DMS 273 treated with DMSO at 0.1 percent for 48 hours (cell line): ENCODE measurements around the gene ASIC5.
A peak's percentile ranks its signal among the peaks of the same experiment; 100 is the strongest.

Source experiments
- DNase-seq: peaks from one replicate; lab custom pipeline; 2025; lab: John Stamatoyannopoulos, UW

The ASIC5 gene

DNA sequence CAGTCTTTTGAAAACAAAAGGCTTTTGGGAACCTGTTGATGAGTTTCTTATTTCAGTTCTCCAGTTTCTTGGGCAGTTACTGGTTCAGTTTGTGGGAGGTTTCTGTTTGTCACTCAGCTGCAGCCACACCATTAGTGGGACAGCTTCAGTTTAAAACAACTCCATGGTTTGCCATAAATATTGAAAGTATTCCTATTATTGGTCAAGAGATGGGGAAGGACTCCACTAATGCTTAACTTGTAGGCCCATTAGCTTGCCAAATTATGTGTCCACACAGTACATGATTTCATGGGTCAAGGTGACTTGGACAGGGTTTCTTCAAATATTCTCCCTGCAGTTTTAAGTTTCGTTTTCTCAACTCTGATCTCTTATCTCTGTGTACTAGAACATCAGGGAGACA, 15.5 kb upstream of the ASIC5 start:
- DNase-seq: no peak

DNA sequence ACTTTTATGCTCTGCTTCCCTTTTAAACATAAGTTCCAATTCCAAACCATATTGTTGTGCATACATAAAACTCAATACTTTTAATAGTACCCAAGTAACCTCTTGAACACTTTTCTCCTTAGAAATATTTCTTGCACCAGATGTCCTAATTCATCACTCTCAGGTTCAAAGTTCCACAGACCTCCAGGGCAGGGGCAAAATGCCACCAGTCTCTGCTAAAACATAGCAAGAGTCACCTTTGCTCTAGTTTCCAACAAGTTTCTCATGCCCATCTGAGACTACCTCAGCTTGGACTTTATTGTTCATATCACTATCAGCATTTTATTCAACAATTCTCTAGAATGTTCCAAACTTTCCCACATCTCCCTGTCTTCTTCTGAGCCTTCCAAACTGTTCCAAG, 13.7 kb upstream of the ASIC5 start:
- no peak for DNase-seq

DNA sequence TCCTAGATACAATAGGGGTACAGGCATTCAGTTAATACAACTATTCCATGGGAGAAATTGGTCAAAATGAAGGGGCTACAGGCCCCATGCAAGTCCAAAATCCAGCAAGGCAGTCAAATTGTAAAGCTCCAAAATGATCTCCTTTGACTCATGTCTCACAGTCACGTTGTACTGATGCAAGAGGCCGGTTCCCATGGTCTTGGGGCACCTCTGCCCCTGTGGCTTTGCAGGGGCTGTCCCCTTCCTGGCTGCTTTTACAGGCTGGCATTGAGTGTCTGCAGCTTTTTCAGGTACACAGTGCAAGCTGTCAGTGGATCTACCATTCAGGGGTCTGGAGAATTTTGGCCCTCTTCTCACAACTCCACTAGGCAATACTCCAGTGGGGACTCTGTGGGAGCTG, 12.5 kb upstream of the ASIC5 start:
- no peak for DNase-seq

DNA sequence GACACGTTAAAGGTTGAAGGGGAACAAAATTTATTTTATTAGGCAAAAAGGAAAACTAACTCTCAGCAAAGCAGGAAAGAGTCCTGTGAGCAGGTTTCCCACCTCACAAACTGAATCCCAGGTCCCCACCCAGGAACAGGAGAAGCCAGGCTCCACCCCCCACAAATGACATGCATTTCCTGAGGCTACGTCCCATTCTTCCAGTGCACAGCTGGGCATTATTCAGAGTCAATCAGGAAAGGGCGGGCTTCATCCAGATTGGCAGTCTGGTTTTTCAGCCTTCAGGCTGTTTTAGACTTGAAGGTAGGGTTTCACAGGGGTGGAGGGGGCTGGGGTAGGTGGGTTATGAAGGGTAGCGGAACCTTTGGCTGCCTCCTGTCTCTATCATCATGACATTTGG, 11.9 kb upstream of the ASIC5 start:
- DNase-seq: no peak

DNA sequence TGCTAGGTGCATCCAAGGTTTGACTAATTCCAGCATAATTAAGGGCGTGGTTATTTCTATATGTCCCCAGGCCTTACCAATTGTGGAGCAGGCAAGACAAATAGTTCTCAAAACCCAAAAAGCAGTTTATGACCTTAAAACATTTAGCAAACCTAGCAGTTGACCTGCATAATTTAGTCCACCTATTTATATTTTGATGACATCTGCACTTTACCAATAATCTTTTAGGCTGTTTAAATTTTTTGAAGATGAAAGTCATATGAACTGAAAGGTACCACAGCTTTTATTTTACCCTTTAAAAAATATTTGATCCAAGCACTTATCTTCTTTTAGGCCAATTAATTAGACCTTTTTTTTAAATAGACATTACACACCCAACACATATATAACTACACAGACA, 9.8 kb upstream of the ASIC5 start:
- no peak for DNase-seq

DNA sequence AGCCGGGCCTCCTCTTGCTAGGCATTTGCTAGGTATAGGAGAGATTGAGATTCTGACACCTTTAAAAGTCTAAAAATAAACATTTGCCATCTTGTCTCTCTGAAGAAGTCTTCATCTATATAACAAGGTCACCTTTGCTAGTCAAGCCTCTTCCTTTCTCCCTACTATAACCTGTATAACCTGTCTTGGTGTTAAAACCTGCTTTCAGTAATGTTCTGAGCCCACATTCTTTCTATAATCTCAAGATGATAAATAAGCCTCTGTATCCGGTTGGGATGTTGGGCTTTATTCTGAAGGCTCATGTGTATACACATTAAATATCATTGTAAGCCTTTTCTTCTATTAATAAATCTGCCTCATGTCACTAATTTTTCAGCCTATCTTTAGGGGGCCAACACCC, 10.2 kb downstream of the ASIC5 start:
- no peak for DNase-seq

DNA sequence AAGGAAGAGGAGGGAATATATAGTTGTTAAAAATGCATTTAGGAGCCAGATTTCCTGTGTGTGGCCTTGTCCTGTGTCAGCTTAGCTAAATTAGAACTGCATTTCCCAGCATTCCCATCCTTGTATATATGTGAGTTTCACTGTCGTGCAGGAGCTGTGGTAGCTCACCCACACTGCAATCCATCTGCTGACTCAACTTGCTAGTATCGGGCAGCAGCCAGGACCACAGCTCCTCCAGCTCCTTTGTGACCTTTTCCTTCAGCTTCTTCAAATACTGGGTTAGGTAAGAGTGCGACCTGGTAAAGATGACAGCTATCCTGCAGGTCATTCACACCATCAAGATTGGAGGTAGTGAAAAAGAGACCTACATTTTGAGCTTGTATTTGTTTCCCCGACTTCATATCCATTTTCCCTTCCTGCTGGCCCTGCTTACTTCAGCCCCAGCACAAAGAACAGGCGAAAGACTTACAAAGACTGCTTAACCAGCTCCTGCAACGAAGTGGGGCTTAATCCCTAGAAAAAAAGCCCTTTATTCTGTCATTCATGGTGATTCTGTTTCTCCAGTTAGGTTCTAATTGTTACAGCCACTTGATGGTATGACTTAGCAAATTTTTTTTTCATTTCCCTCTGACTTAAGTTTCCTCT, 11.4 kb downstream of the ASIC5 start:
- no peak for DNase-seq

DNA sequence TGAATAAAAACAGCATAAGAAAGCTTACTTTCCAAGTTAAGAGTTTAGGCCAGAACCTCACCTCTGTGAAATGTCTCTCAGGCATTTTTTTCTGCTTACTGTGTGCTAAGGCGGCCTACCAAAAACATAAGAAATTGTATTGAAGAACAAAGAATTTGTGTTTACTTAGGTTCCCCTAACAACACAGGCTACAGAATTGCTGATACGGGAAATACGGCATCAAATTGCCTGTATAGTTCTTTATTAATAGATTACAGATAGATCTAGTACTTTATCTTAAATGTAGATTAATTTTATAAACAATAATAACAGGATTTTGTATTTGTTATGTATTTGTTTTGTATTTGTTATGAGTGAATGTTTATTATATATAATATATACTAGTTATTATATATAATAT, 12.9 kb downstream of the ASIC5 start:
- DNase-seq: no peak

DNA sequence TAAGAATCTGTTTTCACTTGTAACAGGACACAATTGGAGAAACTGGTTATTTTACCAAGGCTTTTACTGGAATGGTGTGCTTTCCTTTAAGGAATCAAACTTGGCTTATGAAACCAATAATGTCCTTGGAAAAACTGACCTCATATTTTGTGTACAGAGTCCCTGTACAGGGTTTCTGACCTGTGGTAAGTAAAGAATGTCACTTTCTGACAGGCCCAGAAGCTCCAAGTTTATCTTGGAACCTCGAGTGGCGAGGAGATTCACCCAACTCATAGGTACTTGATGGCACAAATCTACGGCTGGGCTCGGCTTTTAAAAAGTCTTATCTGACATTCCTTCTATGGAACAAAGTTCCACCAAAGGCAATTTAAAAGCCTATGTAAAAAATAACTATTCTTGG, 17.0 kb downstream of the ASIC5 start:
- no peak for DNase-seq

DNA sequence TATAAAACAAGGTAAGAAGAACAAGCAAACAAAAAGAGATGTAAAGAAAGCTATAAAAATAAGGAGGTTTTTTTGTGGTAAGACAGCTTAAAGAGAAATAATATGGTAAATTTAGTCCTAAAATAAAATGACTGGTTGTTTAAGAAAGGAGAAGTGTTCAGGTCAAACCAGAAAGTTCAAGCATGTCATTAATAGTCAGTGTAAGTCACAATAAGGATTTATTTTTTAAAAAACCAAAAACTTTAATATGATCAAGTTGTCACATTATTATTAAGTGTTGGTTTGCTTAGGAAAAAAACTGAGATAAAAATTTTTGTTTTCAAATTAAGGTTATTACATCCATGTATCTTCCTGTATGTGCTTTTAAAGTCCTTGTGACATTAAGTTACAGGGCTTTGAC, 19.1 kb downstream of the ASIC5 start:
- no peak for DNase-seq

DNA sequence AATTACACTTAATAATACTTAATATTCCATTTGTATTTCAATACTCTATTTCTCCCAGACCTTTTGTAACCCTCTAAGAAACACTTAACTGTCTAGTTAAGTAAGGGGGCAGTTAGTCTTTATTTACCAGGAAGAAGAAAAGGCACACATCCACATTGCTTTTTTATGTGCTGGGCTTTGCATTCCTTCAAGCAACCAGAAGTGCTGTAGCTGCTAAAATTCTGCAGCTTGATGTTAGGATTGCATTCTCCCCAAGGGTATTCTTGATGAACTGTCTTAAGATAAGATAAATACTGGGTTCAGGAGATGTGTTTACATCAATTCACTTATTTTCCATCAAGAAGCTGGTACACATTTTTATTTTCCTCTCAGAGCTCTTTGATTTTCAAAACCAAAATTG, 24.0 kb downstream of the ASIC5 start:
- DNase-seq: no peak

DNA sequence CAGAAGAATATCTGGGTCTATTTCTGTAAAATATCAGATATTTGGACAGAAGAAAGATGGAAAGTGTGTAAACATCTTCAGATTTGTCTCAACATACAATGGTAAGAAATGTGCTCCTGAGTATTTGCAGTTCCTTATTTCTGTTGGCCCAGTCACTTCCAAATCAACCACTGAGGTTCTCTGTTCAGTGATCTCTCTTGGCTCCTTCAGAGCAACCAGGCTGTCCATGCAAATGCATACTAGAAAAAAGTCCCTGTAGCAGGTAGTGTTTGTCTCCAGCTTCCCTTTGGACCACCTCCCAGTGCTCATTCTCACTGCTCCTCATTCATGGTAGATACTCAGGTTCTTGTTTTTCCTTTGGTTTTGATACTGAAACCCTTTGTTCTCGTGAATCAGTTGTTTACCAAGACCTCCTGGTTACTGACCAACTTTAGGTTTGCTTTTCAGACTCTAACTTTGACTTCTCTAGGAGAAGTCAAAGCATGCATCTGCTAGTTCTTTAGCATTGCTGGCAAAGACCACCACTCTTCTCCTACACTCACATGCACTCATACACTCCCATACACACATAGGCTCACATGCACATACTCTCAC, 28.8 kb downstream of the ASIC5 start:
- DNase-seq: no peak

DNA sequence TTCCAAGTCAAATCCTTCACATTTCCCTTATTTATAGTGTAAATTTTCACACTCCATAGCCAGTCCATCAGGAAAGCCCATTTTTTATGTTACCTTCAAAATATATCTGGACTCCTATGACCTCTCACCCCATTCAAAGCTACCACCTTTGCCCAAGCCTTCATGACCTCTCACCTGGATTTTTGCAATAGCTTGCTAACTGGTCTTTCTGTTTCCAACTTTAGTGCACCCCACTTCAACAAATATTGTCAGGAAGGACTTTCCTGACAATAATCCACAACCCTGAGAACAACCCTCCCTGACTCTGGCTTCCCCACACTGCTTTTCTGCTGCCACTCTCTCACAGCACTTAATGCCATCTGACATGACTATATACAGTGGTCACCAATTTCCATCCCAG, 33.4 kb downstream of the ASIC5 start:
- no peak for DNase-seq

DNA sequence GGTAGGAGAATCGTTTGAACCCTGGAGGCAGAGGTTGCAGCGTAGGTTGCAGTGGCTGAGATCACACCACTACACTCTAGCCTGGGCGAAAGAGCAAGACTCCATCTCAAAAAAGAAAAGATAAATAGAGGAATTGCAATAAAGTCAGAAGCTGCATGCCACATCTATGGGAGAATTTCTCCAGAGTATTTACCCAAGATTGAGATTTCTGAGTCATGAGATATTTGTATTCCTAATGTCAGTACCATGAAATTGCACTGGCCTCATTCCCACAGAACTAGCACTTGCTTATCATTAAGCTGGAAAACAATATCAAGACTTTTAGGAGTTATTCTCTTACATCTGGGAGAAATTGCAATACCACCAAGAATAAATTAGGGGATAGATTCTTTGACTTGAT, 37.4 kb downstream of the ASIC5 start:
- DNase-seq: no peak

DNA sequence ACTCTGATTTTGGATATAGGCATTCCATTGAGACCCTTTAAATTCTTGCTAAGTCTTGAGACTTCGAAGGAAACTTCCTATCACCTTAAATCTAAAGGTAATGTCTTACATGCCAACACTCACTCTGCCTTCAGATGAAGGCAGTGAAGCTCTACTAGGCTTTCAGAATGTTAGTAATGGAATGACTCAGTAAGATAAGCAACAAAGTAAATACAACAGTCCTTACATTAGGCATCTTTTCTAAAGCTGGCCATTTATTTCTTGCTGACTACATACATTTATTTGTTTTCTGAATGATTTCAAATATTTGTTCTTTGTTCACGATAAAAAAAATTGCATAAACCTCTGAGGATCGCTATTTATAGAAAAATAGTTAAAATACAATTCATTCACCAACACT, 43.5 kb downstream of the ASIC5 start:
- no peak for DNase-seq

DNA sequence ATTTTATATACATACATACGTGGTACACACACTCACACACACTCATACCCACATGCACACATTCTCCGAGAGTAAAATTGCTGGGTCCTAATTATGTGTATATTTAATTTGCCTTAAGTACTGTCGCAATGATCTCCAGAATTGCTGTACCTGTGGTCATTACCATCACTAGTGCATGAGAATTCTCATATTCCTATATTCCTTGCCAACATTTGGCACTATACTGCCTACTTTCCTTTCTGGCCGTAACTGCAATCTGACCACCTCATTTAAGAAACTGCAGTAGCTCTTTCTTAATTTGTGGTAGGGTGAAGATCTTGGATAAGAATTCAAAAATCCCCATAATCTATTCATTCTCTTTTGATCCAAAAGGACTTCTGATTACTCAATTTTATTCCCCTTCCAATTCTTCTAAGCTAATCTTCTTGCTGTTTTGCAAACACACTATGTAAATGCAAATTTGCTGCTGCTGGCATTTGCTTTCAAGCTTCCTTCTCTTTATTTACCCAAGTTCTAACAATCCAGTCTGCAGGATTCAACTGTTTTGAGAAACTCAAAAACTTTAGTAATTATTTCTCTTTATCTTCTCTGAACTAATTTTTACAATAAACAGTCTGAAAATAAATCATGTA, 45.1 kb downstream of the ASIC5 start:
- no peak for DNase-seq

DNA sequence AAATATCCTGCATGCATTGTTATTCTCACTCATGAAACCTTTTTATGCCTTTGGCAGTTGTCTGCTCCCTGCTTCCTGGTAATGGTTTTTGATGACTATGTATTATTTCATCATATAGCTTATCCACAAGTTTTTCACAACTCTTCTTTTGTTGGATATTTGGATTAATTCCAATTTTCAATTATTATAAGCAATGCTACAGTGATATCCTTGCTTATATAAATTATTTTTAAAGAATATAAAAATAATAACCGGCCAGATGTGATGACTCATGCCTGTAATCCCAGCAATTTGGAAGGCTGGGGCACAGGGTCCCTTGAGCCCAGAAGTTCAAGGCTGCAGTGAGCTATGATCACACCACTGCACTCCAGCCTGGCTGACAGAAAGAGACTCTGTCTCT, 47.0 kb downstream of the ASIC5 start:
- no peak for DNase-seq

DNA sequence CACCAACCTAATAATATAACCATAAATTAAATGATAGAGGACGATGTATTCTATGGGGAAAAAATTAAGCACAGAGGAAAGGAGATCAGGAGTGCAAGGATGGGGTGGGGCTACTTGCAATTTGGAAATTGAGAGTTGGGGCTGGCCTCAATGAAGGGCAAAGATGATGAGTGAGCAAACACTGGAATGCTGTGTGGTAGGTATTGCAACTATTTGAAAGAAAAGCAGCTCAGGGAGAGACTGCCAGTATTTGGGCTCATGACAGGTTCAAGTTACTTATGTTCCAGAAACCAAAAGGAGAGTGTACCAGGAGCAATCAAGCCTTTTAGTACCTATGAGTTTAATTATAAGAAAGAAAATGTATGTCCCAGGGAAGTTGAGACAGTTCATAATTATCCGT, 47.4 kb downstream of the ASIC5 start:
- DNase-seq: no peak

DNA sequence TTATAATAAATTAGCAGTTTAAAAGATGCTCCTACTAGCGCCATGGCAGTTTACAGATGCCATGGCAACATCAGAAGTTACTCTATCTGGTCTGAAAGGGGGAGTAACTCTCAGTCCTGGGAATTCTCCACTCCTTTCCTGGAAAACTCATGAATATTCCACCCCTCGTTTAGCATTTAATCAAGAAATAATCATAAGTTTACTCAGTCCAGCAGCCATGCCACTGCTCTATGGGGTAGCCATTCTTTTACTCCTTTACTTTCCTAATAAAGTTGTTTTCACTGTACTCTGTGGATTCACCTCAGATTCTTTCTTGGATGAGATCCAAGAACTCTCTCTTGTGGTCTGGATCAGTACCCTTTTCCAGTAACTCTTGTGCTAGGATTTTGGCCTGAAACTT, 55.0 kb downstream of the ASIC5 start:
- no peak for DNase-seq

DNA sequence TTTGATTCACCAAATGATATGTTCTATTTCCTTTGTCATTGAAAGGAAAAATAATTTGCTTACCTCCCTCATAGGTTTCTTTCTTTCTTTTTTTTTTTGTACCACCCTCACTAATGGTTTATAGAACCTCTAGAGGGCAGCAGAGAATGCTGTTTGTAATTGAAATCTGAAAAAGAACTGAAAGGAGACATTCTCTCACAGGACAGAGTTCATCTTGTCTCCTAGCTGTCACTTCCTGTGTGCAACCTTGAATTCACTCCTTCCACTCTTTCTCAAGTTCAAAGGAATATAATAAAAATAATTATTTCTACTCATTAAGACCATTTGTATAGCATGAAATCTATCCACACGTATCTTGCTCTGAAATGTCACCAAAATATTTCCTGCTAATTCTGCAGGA, 56.2 kb downstream of the ASIC5 start:
- DNase-seq: peak; percentile 32

DNA sequence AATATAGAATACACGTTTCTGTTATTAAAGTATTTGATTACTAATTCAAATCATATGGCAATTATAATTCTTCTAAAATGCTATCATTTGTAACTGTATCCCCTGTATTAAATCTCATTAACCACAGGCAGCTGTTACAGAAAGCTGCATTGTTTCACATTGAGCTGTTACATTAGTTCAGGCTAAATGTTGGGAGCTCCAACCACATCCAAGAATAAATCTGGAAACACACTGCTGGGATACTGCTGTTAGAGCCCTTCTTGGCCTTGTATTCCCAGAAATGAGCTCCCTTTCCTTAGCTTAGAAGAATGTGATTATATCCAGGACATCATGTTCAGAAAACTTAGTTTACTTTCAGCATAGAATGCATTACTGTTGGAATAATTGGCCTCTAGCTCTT, 59.1 kb downstream of the ASIC5 start:
- DNase-seq: no peak

DNA sequence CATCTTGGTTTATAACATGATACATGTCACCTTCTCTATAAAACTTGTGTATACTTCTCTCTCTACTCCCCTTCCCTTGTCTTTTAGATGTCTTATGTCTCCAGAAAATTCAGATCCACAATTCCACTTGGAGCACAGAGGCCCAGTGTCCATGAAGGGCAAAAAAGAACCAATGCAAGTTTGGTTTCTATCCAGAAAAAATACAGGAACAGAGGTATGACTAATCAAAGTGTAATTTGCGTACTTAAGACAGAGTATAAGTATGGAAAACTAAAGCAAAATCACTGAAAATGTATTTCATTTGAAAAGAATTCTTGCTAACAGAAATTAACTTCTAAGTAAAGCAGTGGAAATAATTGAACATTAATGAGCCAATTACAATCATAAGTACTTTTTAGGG, 61.1 kb downstream of the ASIC5 start:
- DNase-seq: no peak

DNA sequence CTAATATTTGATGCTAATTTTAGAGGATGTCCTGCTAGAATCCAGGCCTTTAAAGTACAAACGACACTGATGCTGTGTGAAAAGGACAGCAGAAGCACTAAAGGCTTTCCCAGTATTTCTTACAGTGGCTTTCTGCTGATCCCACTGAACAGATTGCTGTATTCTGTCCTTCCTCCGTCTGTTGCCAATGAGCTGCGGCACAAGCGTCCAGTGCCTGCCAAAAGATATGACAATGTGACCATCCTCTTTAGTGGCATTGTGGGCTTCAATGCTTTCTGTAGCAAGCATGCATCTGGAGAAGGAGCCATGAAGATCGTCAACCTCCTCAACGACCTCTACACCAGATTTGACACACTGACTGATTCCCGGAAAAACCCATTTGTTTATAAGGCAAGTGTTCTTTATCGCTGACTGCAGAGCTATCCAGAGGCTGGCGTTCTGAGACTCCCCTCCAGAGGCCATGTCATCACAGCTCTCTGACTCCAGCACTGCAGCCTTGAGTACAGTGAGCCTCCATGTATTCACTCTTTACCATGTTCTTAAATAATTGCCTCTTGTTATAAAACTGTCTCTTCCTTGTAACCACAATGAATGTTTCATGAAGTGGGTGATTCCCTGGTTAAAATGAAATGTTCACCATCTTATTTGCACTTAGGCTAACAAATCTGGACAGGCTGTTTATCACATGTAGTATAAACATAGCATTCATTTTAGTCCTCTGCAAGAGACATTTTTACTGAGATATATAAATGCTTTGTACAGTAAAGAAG, 63.7 kb downstream of the ASIC5 start:
- no peak for DNase-seq
